Measurements from ENCODE around the gene SPART. TPM values are rescaled to one million over a fixed set of nuclear protein-coding genes. Genes with fewer than 3 reads are reported as not detected.

Gene SPART
- total and polyA plus RNA-seq, 8 donors = 59.1 to 111 (median 91.9) TPM

GRCh38 chr13:36298535-36299068, 47.6 kb downstream of the SPART start:
- peaks cover 0 to 8% of the 10 kb centered on the region in 2 donors for H3K36me3 ChIP-seq
- intact Hi-C loops (cut with DNase I) = no loop called here
- H3K27ac ChIP-seq = no peak overlapping the region
- ATAC-seq = no peak
- TF ChIP-seq CTCF (IDR thresholded peaks at IDR 0.05) = no peak
- H3K4me3 ChIP-seq = no peak overlapping the region
- DNase-seq = no peak
- peaks cover 0 to 5% of the 10 kb centered on the region in 2 donors for H3K4me1 ChIP-seq
- peaks cover 0 to 15% of the 10 kb centered on the region in 2 donors for H3K27me3 ChIP-seq
- no peaks in the 10 kb centered on the region for H3K9me3 ChIP-seq

GRCh38 chr13:36297366-36298338, 48.5 kb downstream of the SPART start, which contains the start of gene CCDC169:
TSS of gene CCDC169 (minus strand) at chr13:36297814. CDS start at chr13:36297719, 95 bp downstream.
- intact Hi-C loops (cut with DNase I) = no loop called here
- no peak within 1 kb of the TSS for H3K27ac ChIP-seq
- peak; percentile 97 for ATAC-seq

GRCh38 chr13:36294096-36294495, 52.1 kb downstream of the SPART start:
- H3K4me3 ChIP-seq = no peak overlapping the region
- H3K9me3 ChIP-seq = peaks cover 0 to 12% of the 10 kb centered on the region in 2 donors
- TF ChIP-seq CTCF (IDR thresholded peaks at IDR 0.05) = no peak
- H3K27me3 ChIP-seq = peaks cover 0 to 15% of the 10 kb centered on the region in 2 donors
- H3K27ac ChIP-seq = no peak overlapping the region
- peak in 1 of 4 donors; percentile 27 for DNase-seq
- no peak for ATAC-seq
- H3K4me1 ChIP-seq = peaks cover 0 to 5% of the 10 kb centered on the region in 2 donors
- intact Hi-C loops (cut with DNase I) = no loop called here
- no peaks in the 10 kb centered on the region for H3K36me3 ChIP-seq

More at GRCh38 chr13:36297366-36298338, 48.5 kb downstream of the SPART start, which contains the start of gene CCDC169:
- Histone ChIP-seq H3K36me3 (no peaks in the 10 kb centered on the region), H3K4me1 (peaks cover 0 to 5% of the 10 kb centered on the region in 2 donors), H3K27me3 (peaks cover 0 to 15% of the 10 kb centered on the region in 2 donors), H3K9me3 (no peaks in the 10 kb centered on the region), H3K4me3 (peak within 1 kb of the TSS; percentile 43 to 49)
- peak; percentile 64 to 95 (median 84) for DNase-seq
- TF ChIP-seq CTCF (IDR thresholded peaks at IDR 0.05) = no peak

- Histone ChIP-seq H3K27ac (no peak overlapping the region), H3K4me3 (no peak overlapping the region), H3K4me1 (peaks cover 0 to 5% of the 10 kb centered on the region in 2 donors), H3K27me3 (peaks cover 0 to 14% of the 10 kb centered on the region in 2 donors), H3K36me3 (no peaks in the 10 kb centered on the region), H3K9me3 (peaks cover 0 to 18% of the 10 kb centered on the region in 2 donors)
- no peak for TF ChIP-seq CTCF (IDR thresholded peaks at IDR 0.05)
- ATAC-seq (no peak), DNase-seq (no peak)
- intact Hi-C loops (cut with DNase I) = no loop called here
These were observed 52.7 kb downstream of the SPART start for GRCh38 chr13:36293497-36293896.
